HS-5 (cell line): ENCODE results near the gene DCD.
"Not testable (repeated sequence)": the region's sequence is repeated elsewhere in the genome, so short reads cannot be mapped to it uniquely, and the experiment has no call there.

Source experiments
- DNase-seq: peaks from one replicate; pipeline ENCODE4 v3.0.0-alpha.2; 2012; ENCODE audit warnings: low read depth

Gene DCD

GRCh38 chr12:54648265-54648664, at the start of gene DCD:
Gene DCD, minus strand, starts transcription at chr12:54648365. Its CDS starts 62 bp downstream, at chr12:54648303.
- DNase-seq, result no peak

- no peak for DNase-seq
Measured at GRCh38 chr12:54697851-54698250, 49.7 kb upstream of the DCD start.

- no peak for DNase-seq
Measured at GRCh38 chr12:54692353-54692752, 44.2 kb upstream of the DCD start.

GRCh38 chr12:54689984-54690383, 41.8 kb upstream of the DCD start:
- DNase-seq, result no peak

- DNase-seq, result no peak
Measured at GRCh38 chr12:54689034-54689372, 40.8 kb upstream of the DCD start.

- DNase-seq, result no peak
Measured at GRCh38 chr12:54688309-54689033, 40.3 kb upstream of the DCD start.

GRCh38 chr12:54684636-54685630, 36.8 kb upstream of the DCD start:
- no peak for DNase-seq

GRCh38 chr12:54683398-54683797, 35.2 kb upstream of the DCD start:
- DNase-seq, result no peak

- no peak for DNase-seq
Measured at GRCh38 chr12:54682674-54683073, 34.5 kb upstream of the DCD start.

- no peak for DNase-seq
Measured at GRCh38 chr12:54680374-54680773, 32.2 kb upstream of the DCD start.

GRCh38 chr12:54678131-54678530, 30.0 kb upstream of the DCD start:
- no peak for DNase-seq

- DNase-seq, result no peak
Measured at GRCh38 chr12:54667945-54668344, 19.8 kb upstream of the DCD start.

- DNase-seq, result no peak
Measured at GRCh38 chr12:54666008-54666407, 17.8 kb upstream of the DCD start.

- DNase-seq, result not testable (repeated sequence)
Measured at GRCh38 chr12:54665022-54665635, 17.0 kb upstream of the DCD start.

GRCh38 chr12:54663603-54664002, 15.4 kb upstream of the DCD start:
- no peak for DNase-seq

GRCh38 chr12:54662026-54662425, 13.9 kb upstream of the DCD start:
- DNase-seq, result no peak

GRCh38 chr12:54661048-54661447, 12.9 kb upstream of the DCD start:
- no peak for DNase-seq

- no peak for DNase-seq
Measured at GRCh38 chr12:54660320-54660962, 12.3 kb upstream of the DCD start.

- peak; percentile 6 for DNase-seq
Measured at GRCh38 chr12:54658306-54659264, 10.4 kb upstream of the DCD start.

GRCh38 chr12:54657105-54657607, 9.0 kb upstream of the DCD start:
- no peak for DNase-seq

- DNase-seq, result no peak
Measured at GRCh38 chr12:54654926-54655325, 6.8 kb upstream of the DCD start.
